Mesendoderm (in vitro differentiated cells): Measurements from ENCODE around the gene POU4F1.

Experiments used
- DNase-seq: peaks from one replicate; pipeline ENCODE4 v3.0.0; 2013
- H2AK5ac ChIP-seq: 2 replicates; pipeline ENCODE4 v1.6.1; 2013; ENCODE audit warnings: low read length, inconsistent platforms
- H2BK120ac ChIP-seq: 2 replicates; pipeline ENCODE4 v1.6.1; 2013; ENCODE audit warnings: low read depth, mild to moderate bottlenecking, low read length, moderate library complexity, mixed read lengths
- H2BK15ac ChIP-seq: replicated peaks from 2 replicates; pipeline ENCODE4 v1.6.1; 2013; ENCODE audit warnings: low read depth, mild to moderate bottlenecking, moderate library complexity
- H2BK5ac ChIP-seq: 2 replicates; pipeline ENCODE4 v1.6.1; 2013; ENCODE audit warnings: low read length, inconsistent platforms
- H3K18ac ChIP-seq: 2 replicates; pipeline ENCODE4 v1.6.1; 2013; ENCODE audit warnings: mild to moderate bottlenecking, low read length, mixed read lengths
- H3K23ac ChIP-seq: one replicate; pipeline ENCODE4 v1.6.1; 2013; ENCODE audit warnings: low read length
- H3K27ac ChIP-seq: 2 replicates; pipeline ENCODE4 v1.5.1; 2013; ENCODE audit warnings: low read depth, mild to moderate bottlenecking, inconsistent platforms, low read length, moderate library complexity
- H3K27me3 ChIP-seq: 2 replicates; pipeline ENCODE4 v1.6.1; 2013; ENCODE audit warnings: low read length, control low read depth, mild to moderate bottlenecking, inconsistent platforms; ENCODE audit not compliant: insufficient read depth, poor library complexity
- H3K36me3 ChIP-seq: 2 replicates; pipeline ENCODE4 v1.6.1; 2013; ENCODE audit warnings: low read length, inconsistent platforms; ENCODE audit not compliant: control insufficient read depth, insufficient read depth
- H3K4ac ChIP-seq: one replicate; pipeline ENCODE4 v1.6.1; 2013; ENCODE audit warnings: low read depth, mild to moderate bottlenecking, low read length, moderate library complexity
- H3K4me1 ChIP-seq: 2 replicates; pipeline ENCODE4 v1.6.1; 2013; ENCODE audit warnings: low read depth, low read length, inconsistent platforms; ENCODE audit not compliant: control insufficient read depth
- H3K4me2 ChIP-seq: 2 replicates; pipeline ENCODE4 v1.6.1; 2013; ENCODE audit warnings: low read length
- H3K4me3 ChIP-seq: 2 replicates; pipeline ENCODE4 v1.5.1; 2013; ENCODE audit warnings: mild to moderate bottlenecking, low read length
- H3K56ac ChIP-seq: one replicate; pipeline ENCODE4 v1.6.1; 2013; ENCODE audit warnings: low read length
- H3K79me1 ChIP-seq: 2 replicates; pipeline ENCODE4 v1.6.1; 2013; ENCODE audit warnings: low read length, inconsistent platforms
- H3K79me2 ChIP-seq: 2 replicates; pipeline ENCODE4 v1.6.1; 2013; ENCODE audit warnings: mild to moderate bottlenecking, low read length; ENCODE audit not compliant: control insufficient read depth, insufficient read depth
- H3K9ac ChIP-seq: 2 replicates; pipeline ENCODE4 v1.6.1; 2013; ENCODE audit warnings: low read length, inconsistent platforms
- H4K5ac ChIP-seq: one replicate; pipeline ENCODE4 v1.6.1; 2013; ENCODE audit warnings: low read length
- H4K8ac ChIP-seq: one replicate; pipeline ENCODE4 v1.6.1; 2013; ENCODE audit warnings: low read depth, mild to moderate bottlenecking, control low read depth, low read length, moderate library complexity
- WGBS: extraction: QIAGEN DNeasy Blood & Tissue Kit; methylation state at CpG from one replicate; pipeline ENCODE4 v1.1.7; 2013; ENCODE audit warnings: low lambda C conversion rate, missing lambda C conversion rate; ENCODE audit not compliant: insufficient coverage; ENCODE audit errors: extremely low coverage; 5-methylcytosine and 5-hydroxymethylcytosine counted together

The POU4F1 gene

DNA sequence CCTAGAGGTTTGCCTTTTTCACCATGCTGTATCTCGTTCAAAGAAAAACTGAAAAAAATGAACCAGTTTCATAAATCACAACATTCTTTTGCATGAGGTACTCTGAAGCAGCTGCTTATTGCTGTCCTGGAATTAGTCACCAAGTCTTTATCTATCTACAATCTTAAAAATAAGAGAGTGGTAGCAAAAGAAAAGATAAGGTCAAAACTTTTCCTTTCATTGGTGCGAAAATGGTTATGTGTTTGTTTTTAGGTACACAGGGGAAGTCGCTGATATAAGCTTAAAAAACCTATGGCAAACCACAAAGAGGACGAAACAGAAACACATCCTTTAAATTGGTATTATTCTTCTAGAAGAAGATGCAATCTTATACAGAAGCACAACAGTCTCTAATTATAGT lies 34.9 kb upstream of the POU4F1 start:
- no peak overlapping the region for H4K8ac ChIP-seq
- no CpG with 5 or more reads among the region's 4 CpGs for WGBS
- H3K27me3 ChIP-seq, result no peaks in the 10 kb centered on the region
- no peak for DNase-seq
- H3K9ac ChIP-seq, result no peak overlapping the region
- no peak overlapping the region for H3K4me3 ChIP-seq
- no peak overlapping the region for H3K18ac ChIP-seq
- H4K5ac ChIP-seq, result no peak overlapping the region
- no peak overlapping the region for H2AK5ac ChIP-seq
- no peak overlapping the region for H3K4ac ChIP-seq
- H2BK5ac ChIP-seq, result no peak overlapping the region
- no peak overlapping the region for H2BK120ac ChIP-seq
- no peak overlapping the region for H3K23ac ChIP-seq
- H3K4me1 ChIP-seq, result no peaks in the 10 kb centered on the region
- no peak overlapping the region for H3K4me2 ChIP-seq
- H2BK15ac ChIP-seq, result no peak overlapping the region
- H3K79me2 ChIP-seq, result no peaks in the 10 kb centered on the region
- H3K56ac ChIP-seq, result no peak overlapping the region
- H3K36me3 ChIP-seq, result no peaks in the 10 kb centered on the region
- H3K79me1 ChIP-seq, result no peaks in the 10 kb centered on the region
- no peak overlapping the region for H3K27ac ChIP-seq

- Histone ChIP-seq H3K23ac (no peak overlapping the region), H3K56ac (no peak overlapping the region), H3K79me1 (no peaks in the 10 kb centered on the region), H3K4me1 (no peaks in the 10 kb centered on the region), H3K36me3 (no peaks in the 10 kb centered on the region), H4K8ac (no peak overlapping the region), H3K79me2 (no peaks in the 10 kb centered on the region), H3K4me2 (no peak overlapping the region), H2BK15ac (no peak overlapping the region), H3K4ac (no peak overlapping the region), H3K4me3 (no peak overlapping the region), H3K9ac (no peak overlapping the region), H2BK5ac (no peak overlapping the region), H3K27ac (no peak overlapping the region), H3K27me3 (no peaks in the 10 kb centered on the region), H4K5ac (no peak overlapping the region), H2AK5ac (no peak overlapping the region), H3K18ac (no peak overlapping the region), H2BK120ac (no peak overlapping the region)
- no peak for DNase-seq
Observed at GRCh38 chr13:78636495-78636894, 33.1 kb upstream of the POU4F1 start.

GRCh38 chr13:78632996-78633395 lies 29.6 kb upstream of the POU4F1 start:
- Histone ChIP-seq H3K27me3 (no peaks in the 10 kb centered on the region), H2AK5ac (no peak overlapping the region), H3K4me2 (no peak overlapping the region), H2BK120ac (no peak overlapping the region), H3K4me1 (no peaks in the 10 kb centered on the region), H3K79me2 (no peaks in the 10 kb centered on the region), H3K9ac (no peak overlapping the region), H3K23ac (no peak overlapping the region), H4K5ac (no peak overlapping the region), H2BK15ac (no peak overlapping the region), H3K4me3 (no peak overlapping the region), H3K36me3 (no peaks in the 10 kb centered on the region), H3K79me1 (no peaks in the 10 kb centered on the region), H3K4ac (no peak overlapping the region), H3K56ac (no peak overlapping the region), H3K27ac (no peak overlapping the region), H3K18ac (no peak overlapping the region), H4K8ac (no peak overlapping the region), H2BK5ac (no peak overlapping the region)
- WGBS, result no CpG with 5 or more reads among the region's 4 CpGs
- DNase-seq, result no peak

GRCh38 chr13:78631077-78631476 lies 27.7 kb upstream of the POU4F1 start:
- H3K4me1 ChIP-seq, result no peaks in the 10 kb centered on the region
- H3K9ac ChIP-seq, result no peak overlapping the region
- H3K27me3 ChIP-seq, result no peaks in the 10 kb centered on the region
- no peak overlapping the region for H2BK120ac ChIP-seq
- no peak overlapping the region for H3K4me2 ChIP-seq
- H3K27ac ChIP-seq, result no peak overlapping the region
- H3K4me3 ChIP-seq, result no peak overlapping the region
- no peaks in the 10 kb centered on the region for H3K36me3 ChIP-seq
- H2BK15ac ChIP-seq, result no peak overlapping the region
- no peak overlapping the region for H4K8ac ChIP-seq
- H3K56ac ChIP-seq, result no peak overlapping the region
- H3K79me1 ChIP-seq, result no peaks in the 10 kb centered on the region
- H3K18ac ChIP-seq, result no peak overlapping the region
- WGBS, result no CpG with 5 or more reads among the region's 1 CpG
- no peak overlapping the region for H2AK5ac ChIP-seq
- H3K23ac ChIP-seq, result no peak overlapping the region
- H3K79me2 ChIP-seq, result no peaks in the 10 kb centered on the region
- H4K5ac ChIP-seq, result no peak overlapping the region
- H2BK5ac ChIP-seq, result no peak overlapping the region
- no peak for DNase-seq
- H3K4ac ChIP-seq, result no peak overlapping the region

- WGBS, result no CpG with 5 or more reads among the region's 1 CpG
- no peaks in the 10 kb centered on the region for H3K4me1 ChIP-seq
- DNase-seq, result no peak
- H2BK15ac ChIP-seq, result no peak overlapping the region
- H3K4ac ChIP-seq, result no peak overlapping the region
- no peaks in the 10 kb centered on the region for H3K27me3 ChIP-seq
- H4K5ac ChIP-seq, result no peak overlapping the region
- H3K4me2 ChIP-seq, result no peak overlapping the region
- no peak overlapping the region for H2BK120ac ChIP-seq
- H3K27ac ChIP-seq, result no peak overlapping the region
- H3K36me3 ChIP-seq, result no peaks in the 10 kb centered on the region
- H3K9ac ChIP-seq, result no peak overlapping the region
- no peaks in the 10 kb centered on the region for H3K79me2 ChIP-seq
- H3K4me3 ChIP-seq, result no peak overlapping the region
- no peak overlapping the region for H3K23ac ChIP-seq
- H3K56ac ChIP-seq, result no peak overlapping the region
- no peak overlapping the region for H2AK5ac ChIP-seq
- no peaks in the 10 kb centered on the region for H3K79me1 ChIP-seq
- no peak overlapping the region for H2BK5ac ChIP-seq
- H4K8ac ChIP-seq, result no peak overlapping the region
- H3K18ac ChIP-seq, result no peak overlapping the region
Observed at GRCh38 chr13:78630511-78630910, 27.2 kb upstream of the POU4F1 start.

DNA sequence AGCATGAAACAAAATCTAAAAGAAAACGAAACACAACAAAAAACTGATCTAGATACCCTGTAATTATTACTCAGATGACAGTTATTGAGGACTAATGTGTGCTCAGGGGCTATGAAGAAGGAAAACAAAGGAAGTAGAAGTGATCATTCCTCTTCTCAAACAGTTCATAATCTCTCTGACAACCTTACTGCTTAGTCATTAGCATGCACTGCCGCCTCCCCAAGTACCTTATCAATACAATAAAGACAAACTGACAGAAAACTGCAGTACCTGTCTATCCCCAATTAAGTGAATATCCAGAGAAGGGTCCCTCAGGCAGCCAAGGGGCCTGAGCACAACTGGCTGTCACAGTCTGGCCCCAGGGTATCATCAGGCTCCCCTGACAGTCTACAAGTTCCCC lies 22.0 kb upstream of the POU4F1 start:
- Histone ChIP-seq H3K23ac (no peak overlapping the region), H3K56ac (no peak overlapping the region), H3K4ac (no peak overlapping the region), H2BK120ac (no peak overlapping the region), H3K4me2 (no peak overlapping the region), H3K18ac (no peak overlapping the region), H4K5ac (no peak overlapping the region), H3K79me2 (no peaks in the 10 kb centered on the region), H3K27ac (no peak overlapping the region), H2BK15ac (no peak overlapping the region), H2BK5ac (no peak overlapping the region), H3K27me3 (no peaks in the 10 kb centered on the region), H3K4me3 (no peak overlapping the region), H2AK5ac (no peak overlapping the region), H3K4me1 (no peaks in the 10 kb centered on the region), H3K36me3 (no peaks in the 10 kb centered on the region), H3K79me1 (no peaks in the 10 kb centered on the region), H3K9ac (no peak overlapping the region), H4K8ac (no peak overlapping the region)
- no peak for DNase-seq
- WGBS, result no CpG with 5 or more reads among the region's 2 CpGs
